Calu3 (cell line): Measurements from ENCODE around the gene CTBP1. TPM values are rescaled to one million over a fixed set of nuclear protein-coding genes. Genes with fewer than 3 reads are reported as not detected.

ENCODE experiments used
- BruUV-seq: library from RNA; stranded (reverse); fragments of 400-500 nt; replicated peaks from 2 replicates; lab custom pipeline; 2021; lab: Mats Ljungman, UMichigan
- CTCF ChIA-PET: fragments of 300-600 bp; sonication (Branson Sonifier 250); formaldehyde crosslinking; loops from one replicate; lab custom pipeline; 2022; ENCODE audit warnings: antibody characterized with exemption; lab: Charles Lee
- DNase-seq: peaks from one replicate; pipeline ENCODE4 v3.0.0; 2022
- H3K27ac Mint-ChIP-seq: one replicate; pipeline ENCODE4 v1.8.0; 2022; ENCODE audit warnings: mixed read lengths; ENCODE audit not compliant: unreplicated experiment
- H3K27me3 Mint-ChIP-seq: one replicate; pipeline ENCODE4 v1.8.0; 2022; ENCODE audit warnings: mixed read lengths; ENCODE audit not compliant: unreplicated experiment
- H3K36me3 Mint-ChIP-seq: one replicate; pipeline ENCODE4 v1.8.0; 2022; ENCODE audit warnings: mild to moderate bottlenecking, moderate library complexity, mixed read lengths; ENCODE audit not compliant: insufficient read depth, unreplicated experiment
- H3K4me1 Mint-ChIP-seq: one replicate; pipeline ENCODE4 v1.8.0; 2022; ENCODE audit warnings: mild to moderate bottlenecking, low read depth, mixed read lengths; ENCODE audit not compliant: unreplicated experiment
- H3K4me3 Mint-ChIP-seq: one replicate; pipeline ENCODE4 v1.8.0; 2022; ENCODE audit warnings: mild to moderate bottlenecking, low read depth, moderate library complexity, mixed read lengths; ENCODE audit not compliant: unreplicated experiment
- H3K9me3 Mint-ChIP-seq: one replicate; pipeline ENCODE4 v1.8.0; 2022; ENCODE audit warnings: low read depth, mixed read lengths; ENCODE audit not compliant: unreplicated experiment
- intact Hi-C: fragments of 100-400 bp; cut with micrococcal nuclease; formaldehyde crosslinking; loops from one replicate; pipeline ENCODE4 v1.10.0; 2022; ENCODE audit not compliant: unreplicated experiment
- total RNA-seq: library from RNA; stranded (reverse); gene quantifications from 2 replicates; pipeline ENCODE4 v1.2.3, GENCODE V29; 2022
- TF ChIP-seq, protein P1 (sequence below): fragments of 200-600 bp; IDR thresholded peaks from one replicate; pipeline ENCODE4 v1.8.0; 2022; ENCODE audit warnings: antibody characterized with exemption; ENCODE audit not compliant: unreplicated experiment

The CTBP1 gene
- total RNA-seq, 1 experiment from 2014 or later: 115 TPM

DNA sequence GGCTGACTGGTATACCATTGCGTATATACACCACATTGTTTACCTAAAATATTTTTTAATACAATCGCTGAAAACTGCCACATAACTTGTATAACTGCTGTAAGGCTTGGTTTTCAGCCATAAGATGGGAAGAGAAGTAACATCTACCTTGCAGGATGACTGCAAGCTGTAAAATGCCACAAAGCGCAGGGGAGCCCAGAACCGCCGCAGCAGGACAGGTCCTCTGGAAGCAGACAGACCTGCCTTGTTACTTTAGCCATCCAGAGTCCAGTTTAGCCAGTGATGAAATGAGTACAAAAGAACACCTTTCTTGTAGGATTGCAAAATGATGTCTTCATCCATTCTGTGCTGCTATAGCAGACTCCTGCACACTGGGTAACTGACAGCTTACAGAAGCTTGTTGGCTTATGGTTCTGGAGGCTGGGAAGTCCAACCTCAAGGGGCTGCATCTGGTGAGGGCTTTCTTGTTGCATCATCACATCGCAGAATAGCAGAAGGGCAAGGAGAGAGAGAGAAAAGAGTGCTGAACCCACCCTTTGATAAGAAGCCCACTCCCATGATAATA lies 4.1 kb upstream of the CTBP1 start:
- CTCF ChIA-PET: no interaction called here
- Mint-ChIP-seq H3K9me3 (peaks cover 15% of the 10 kb centered on the region), H3K4me1 (no peaks in the 10 kb centered on the region), H3K27me3 (no peaks in the 10 kb centered on the region), H3K27ac (no peak overlapping the region), H3K36me3 (peaks cover 17% of the 10 kb centered on the region), H3K4me3 (no peak overlapping the region)
- no peak for DNase-seq
- TF ChIP-seq, protein P1, sequence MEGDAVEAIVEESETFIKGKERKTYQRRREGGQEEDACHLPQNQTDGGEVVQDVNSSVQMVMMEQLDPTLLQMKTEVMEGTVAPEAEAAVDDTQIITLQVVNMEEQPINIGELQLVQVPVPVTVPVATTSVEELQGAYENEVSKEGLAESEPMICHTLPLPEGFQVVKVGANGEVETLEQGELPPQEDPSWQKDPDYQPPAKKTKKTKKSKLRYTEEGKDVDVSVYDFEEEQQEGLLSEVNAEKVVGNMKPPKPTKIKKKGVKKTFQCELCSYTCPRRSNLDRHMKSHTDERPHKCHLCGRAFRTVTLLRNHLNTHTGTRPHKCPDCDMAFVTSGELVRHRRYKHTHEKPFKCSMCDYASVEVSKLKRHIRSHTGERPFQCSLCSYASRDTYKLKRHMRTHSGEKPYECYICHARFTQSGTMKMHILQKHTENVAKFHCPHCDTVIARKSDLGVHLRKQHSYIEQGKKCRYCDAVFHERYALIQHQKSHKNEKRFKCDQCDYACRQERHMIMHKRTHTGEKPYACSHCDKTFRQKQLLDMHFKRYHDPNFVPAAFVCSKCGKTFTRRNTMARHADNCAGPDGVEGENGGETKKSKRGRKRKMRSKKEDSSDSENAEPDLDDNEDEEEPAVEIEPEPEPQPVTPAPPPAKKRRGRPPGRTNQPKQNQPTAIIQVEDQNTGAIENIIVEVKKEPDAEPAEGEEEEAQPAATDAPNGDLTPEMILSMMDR: no peak
- intact Hi-C loops: no loop called here
- BruUV-seq: no TSS peak

DNA sequence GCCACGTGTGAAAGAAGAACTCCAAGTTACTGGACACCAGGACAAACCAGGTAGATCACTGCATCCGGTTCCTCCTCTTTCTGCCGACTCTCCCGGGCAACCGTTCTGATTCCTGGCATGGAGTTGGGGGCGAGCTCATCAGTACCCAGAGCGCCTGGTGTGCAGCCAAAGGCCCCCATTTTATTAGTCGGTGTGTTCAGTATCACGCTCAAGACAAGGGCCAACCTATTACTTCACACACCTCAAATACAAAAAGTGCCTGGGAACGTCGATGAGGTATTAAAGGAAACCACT lies 2.8 kb upstream of the CTBP1 start:
- CTCF ChIA-PET: no interaction called here
- peaks cover 3% of the 10 kb centered on the region for H3K4me1 Mint-ChIP-seq
- BruUV-seq: no TSS peak

DNA sequence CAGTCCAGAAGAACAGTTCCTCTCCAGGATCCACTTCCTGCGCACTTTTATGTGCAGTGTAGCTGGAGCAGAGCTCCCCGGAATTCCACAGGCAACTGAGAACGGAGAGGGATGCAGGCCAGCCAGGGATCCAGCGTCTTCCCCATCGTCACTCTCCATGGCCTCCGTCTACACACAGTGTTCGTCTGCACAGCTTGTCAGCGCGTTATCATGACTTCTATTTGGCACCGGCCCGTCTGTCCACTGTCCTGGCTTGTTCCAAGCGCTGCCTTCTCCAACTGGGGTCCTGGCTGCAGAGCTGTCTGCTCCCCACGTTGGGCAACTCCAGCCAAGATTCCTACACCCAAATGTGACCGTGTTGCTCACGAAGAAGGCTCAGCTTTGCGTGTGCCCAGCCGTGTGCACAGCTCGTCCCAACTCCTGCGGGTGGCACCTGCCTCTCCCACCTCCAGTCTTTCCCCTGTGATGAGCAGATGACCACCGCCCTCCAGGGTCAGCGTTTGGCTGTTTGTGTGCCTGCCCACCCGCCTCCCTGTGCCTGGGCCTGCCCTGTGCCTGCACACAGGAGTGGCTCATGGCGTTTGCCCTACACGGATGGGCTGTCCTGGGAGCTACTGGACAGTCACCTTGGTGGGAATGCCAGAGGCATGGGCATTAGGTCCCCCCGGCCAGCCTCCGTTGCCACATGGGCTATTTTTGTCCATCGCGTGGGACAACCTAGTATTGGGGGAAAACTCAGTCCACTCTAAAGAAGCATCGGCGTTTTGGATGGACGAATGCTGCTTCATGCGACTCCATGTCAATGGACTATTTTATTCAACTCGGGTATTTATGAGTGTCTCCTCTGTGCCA lies 2.2 kb upstream of the CTBP1 start:
- Mint-ChIP-seq H3K4me1 (peaks cover 9% of the 10 kb centered on the region), H3K27me3 (no peaks in the 10 kb centered on the region), H3K4me3 (no peak overlapping the region), H3K36me3 (peaks cover 36% of the 10 kb centered on the region), H3K9me3 (peaks cover 13% of the 10 kb centered on the region), H3K27ac (no peak overlapping the region)
- intact Hi-C loops: no loop called here
- DNase-seq: no peak
- CTCF ChIA-PET: no interaction called here
- BruUV-seq: no TSS peak
- TF ChIP-seq, protein P1: no peak

More for the DNA sequence above, 2.8 kb upstream of the CTBP1 start:
- peaks cover 30% of the 10 kb centered on the region for H3K36me3 Mint-ChIP-seq
- H3K9me3 Mint-ChIP-seq: peaks cover 15% of the 10 kb centered on the region
- no peak overlapping the region for H3K27ac Mint-ChIP-seq
- H3K4me3 Mint-ChIP-seq: no peak overlapping the region
- intact Hi-C loops: no loop called here
- no peaks in the 10 kb centered on the region for H3K27me3 Mint-ChIP-seq
- TF ChIP-seq, protein P1: no peak
- no peak for DNase-seq

DNA sequence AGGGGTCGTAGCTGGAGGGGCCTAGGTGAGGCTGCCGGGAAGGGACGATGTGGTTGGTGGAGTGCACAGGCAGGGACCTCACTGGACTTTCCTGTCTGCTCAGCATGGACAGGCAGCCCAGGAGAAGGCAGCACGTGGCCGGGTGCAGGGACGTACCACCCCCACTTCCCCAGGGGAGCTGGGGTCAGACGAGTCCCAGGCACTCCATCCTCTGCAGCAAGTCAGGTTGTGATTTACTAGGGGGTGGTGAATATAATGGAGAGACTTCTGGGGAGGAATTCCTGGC lies 1.5 kb upstream of the CTBP1 start:
- TF ChIP-seq, protein P1: no peak
- Mint-ChIP-seq H3K27ac (no peak overlapping the region), H3K9me3 (peaks cover 9% of the 10 kb centered on the region), H3K27me3 (no peaks in the 10 kb centered on the region), H3K36me3 (peaks cover 41% of the 10 kb centered on the region), H3K4me3 (peak overlapping the region; percentile 79), H3K4me1 (peaks cover 12% of the 10 kb centered on the region)
- no peak for DNase-seq
- BruUV-seq: no TSS peak
- CTCF ChIA-PET: no interaction called here
- intact Hi-C loops: no loop called here
